DLD1 (cell line): ENCODE data around the gene STARD3NL.
"Not testable (repeated sequence)": the region's sequence is repeated elsewhere in the genome, so short reads cannot be mapped to it uniquely, and the experiment has no call there.

Source experiments
- in situ Hi-C: cut with HindIII; loops from 2 replicates; pipeline ENCODE4 v1.10.0; 2017; ENCODE audit warnings: low sequenced_read_pairs

Gene STARD3NL

GRCh38 chr7:38217672-38218071, 39.6 kb downstream of the STARD3NL start:
- in situ Hi-C loops, result loop anchor here (25.0 kb wide), 1 partner anchor 305 kb away; the partner anchor contains the start of genes EPDR1 and SFRP4

GRCh38 chr7:38220452-38220851, 42.4 kb downstream of the STARD3NL start:
- in situ Hi-C loops, result loop anchor here (25.0 kb wide), 1 partner anchor 308 kb away; the partner anchor contains the start of genes EPDR1 and SFRP4

DNA sequence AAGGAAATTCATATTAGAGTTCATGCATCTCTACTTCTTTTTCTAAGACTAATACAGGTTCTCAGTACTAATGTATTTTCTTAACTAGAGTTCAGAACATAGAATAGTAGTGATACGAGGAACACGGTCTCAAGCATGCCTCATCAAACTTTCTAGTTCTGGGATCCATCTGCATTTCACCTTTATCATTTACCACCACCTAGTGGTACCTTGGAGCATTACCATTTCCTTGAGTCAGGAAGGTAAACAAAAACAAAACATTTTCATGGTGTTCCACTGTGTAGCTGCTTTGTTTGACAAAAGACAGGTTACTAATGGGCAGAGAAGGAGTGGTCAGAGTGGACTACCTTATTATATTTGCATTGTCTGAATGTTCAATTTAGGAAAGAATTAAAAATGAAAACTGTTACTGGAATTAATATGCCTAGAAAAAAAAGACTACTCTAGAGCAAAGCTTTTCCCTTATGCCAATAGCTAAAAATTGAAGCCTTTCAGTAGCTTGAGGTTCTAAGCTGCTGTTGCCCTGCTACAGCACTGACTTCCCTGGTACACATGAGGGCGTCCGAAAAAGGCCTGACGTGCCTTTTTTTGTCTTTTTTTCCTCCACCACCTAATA, 44.5 kb downstream of the STARD3NL start:
- in situ Hi-C loops, result loop anchor here (25.0 kb wide), 1 partner anchor 310 kb away; the partner anchor contains the start of genes EPDR1 and SFRP4

GRCh38 chr7:38223306-38223705, 45.3 kb downstream of the STARD3NL start:
- in situ Hi-C loops, result loop anchor here (25.0 kb wide), 1 partner anchor 311 kb away; the partner anchor contains the start of genes EPDR1 and SFRP4

- in situ Hi-C loops, result loop anchor here (25.0 kb wide), 1 partner anchor 312 kb away; the partner anchor contains the start of genes EPDR1 and SFRP4
Measured at GRCh38 chr7:38224392-38224791, 46.3 kb downstream of the STARD3NL start.

- in situ Hi-C loops, result no loop called here
Measured at GRCh38 chr7:38229386-38229785, 51.3 kb downstream of the STARD3NL start.

GRCh38 chr7:38229884-38230642, 52.0 kb downstream of the STARD3NL start:
- in situ Hi-C loops, result no loop called here

DNA sequence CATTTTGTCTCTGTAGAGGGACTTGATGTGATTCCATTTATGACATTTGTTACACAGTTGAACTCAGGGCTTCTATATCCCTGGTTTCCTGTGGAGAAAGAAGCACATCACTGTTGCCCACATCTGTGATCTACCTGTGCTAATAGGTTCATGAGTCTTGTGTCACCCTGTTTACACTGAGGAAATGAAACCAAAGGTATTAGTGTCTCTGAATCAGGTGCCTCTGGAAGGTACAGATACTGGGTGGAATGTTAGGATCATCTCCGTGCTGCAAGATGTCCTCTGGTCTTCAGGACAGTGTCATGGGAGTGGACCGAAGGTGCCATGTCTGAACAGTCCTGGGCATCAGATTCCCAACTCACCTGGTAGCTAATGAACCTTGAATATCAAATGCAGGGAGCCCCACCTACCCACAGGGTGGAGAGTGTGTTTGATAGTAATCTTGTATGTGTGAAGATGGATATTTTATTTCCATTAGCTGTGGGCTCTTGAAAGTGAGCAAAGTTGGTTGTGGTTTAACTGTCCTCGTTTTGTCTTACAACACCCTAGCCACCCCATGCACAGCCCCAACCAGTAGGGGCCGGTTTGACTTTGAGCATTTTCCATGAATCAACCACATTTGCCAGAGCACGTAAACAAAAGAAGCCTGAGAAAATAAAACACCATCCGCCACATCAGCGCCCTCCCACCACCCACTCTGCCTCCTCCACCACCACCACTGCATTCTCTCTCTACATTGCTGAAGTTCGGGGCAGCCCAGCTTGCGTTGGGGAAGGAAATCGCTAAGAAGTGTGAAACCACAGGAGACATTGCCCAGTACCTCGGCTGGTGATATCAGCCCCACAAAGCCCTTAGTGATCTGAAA, 54.7 kb downstream of the STARD3NL start:
- in situ Hi-C loops, result no loop called here

GRCh38 chr7:38234759-38235158, 56.7 kb downstream of the STARD3NL start:
- in situ Hi-C loops, result not testable (repeated sequence)

GRCh38 chr7:38235606-38236005, 57.6 kb downstream of the STARD3NL start:
- in situ Hi-C loops, result no loop called here

DNA sequence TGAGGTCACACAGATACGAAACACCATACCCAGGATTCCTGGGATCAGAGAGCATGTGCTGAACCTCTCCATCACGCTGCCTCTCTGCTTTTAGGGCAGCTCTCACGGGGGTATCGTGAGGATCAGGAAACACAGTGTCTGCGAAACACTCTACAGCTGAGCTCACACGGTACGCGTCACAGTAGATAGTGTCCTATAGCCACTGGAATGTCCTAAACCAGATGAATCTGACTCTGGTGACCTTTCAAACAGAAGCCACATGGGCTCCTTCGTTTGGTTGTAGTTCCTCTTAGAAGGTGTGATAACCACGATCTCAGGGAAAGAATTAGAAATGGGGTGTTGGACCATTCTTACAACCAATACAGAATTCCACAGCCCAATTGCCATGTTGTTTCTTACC, 61.1 kb downstream of the STARD3NL start:
- in situ Hi-C loops, result not testable (repeated sequence)

GRCh38 chr7:38241071-38241470, 63.0 kb downstream of the STARD3NL start:
- in situ Hi-C loops, result no loop called here

DNA sequence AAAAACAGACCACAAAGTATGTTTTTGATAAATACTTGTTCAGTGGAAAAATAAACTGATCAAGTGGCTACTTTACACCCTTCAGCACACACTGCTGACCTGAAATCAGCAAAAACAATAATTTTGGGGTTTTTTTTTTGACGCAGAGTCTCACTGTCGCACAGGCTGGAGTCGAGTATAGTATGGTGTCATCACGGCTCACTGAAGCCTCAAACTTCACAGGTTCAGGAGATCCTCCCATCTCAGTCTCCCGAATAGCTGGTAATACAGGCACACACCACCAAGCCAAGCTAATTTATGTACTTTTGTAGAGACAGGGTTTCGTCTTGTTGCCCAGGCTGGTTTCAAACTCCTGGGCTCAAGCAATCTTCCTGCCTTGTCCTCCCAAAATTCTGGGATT, 64.8 kb downstream of the STARD3NL start:
- in situ Hi-C loops, result no loop called here

DNA sequence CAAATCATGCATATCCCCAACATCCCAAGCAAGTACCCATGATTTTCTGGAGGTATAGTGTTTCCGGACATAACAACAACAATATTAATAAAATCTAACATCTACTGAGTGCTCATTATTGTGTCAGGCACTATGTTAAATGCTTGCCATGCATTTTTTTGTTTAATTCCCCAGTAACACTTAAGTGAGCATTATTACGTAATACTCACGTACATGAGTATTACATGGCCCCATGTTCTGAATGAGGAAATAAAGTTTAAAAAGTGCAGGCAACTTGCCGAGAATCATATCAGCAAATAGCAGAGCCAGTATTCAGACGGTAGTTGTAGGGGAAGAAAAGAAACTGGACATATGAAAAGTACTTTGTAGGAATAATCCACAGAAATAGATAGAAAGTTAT, 65.3 kb downstream of the STARD3NL start:
- in situ Hi-C loops, result not testable (repeated sequence)

- in situ Hi-C loops, result no loop called here
Measured at GRCh38 chr7:38244516-38244915, 66.5 kb downstream of the STARD3NL start.

- in situ Hi-C loops, result no loop called here
Measured at GRCh38 chr7:38245409-38245977, 67.4 kb downstream of the STARD3NL start.

DNA sequence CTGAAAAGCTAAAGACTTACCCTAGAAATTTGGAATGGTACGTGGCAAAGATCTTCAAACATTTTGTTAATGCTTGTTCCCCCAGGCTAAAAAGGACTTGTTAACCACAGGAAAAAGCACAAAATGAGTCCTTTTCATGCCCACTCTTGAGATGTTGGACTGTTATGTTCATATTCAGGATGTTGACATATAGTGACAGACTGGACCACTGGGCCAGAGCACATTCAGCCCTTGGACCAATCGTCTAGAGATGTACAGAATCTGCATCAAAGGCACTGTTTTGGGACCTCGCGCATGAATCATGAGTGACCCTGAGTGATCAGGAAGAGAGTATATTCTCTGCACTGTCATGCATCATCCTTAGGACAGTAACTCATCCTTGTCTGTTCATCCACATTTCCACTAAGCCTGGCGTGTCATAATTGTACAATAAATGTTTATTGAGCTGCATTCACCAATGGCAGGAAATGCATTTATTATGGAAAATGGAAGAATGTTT, 70.1 kb downstream of the STARD3NL start:
- in situ Hi-C loops, result no loop called here

GRCh38 chr7:38249849-38250248, 71.8 kb downstream of the STARD3NL start:
- in situ Hi-C loops, result not testable (repeated sequence)

- in situ Hi-C loops, result no loop called here
Measured at GRCh38 chr7:38257350-38257677, 79.3 kb downstream of the STARD3NL start.

DNA sequence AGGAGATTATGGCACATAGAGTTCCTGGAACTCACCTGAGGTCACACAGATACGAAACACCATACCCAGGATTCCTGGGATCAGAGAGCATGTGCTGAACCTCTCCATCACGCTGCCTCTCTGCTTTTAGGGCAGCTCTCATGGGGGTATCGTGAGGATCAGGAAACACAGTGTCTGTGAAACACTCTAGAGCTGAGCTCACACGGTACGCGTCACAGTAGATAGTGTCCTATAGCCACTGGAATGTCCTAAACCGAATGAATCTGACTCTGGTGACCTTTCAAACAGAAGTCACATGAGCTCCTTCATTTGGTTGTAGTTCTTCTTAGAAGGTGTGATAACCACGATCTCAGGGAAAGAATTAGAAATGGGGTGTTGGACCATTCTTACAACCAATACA, 81.1 kb downstream of the STARD3NL start:
- in situ Hi-C loops, result not testable (repeated sequence)

- in situ Hi-C loops, result not testable (repeated sequence)
Measured at GRCh38 chr7:38261601-38262000, 83.6 kb downstream of the STARD3NL start.
